ENCODE results near the gene CHD9.

The CHD9 gene

DNA sequence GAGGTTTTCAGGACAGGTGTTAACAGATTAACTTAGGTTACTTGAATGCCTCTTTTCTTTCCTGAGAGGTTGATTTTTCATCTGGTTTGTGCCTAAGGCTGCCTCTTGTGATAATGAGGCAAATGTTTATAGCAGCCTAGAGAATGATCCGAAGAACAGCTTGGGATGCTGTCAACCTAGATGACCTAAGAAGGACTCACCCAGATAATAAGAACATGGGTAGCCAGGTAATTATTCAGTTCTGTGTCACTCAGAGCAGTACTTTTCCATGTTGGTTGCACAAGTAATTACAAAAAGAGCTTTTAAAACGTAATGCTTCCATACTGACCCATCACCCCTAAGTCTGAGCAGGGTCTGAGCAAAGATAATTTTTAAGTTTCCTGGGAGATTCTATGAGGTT, 60.3 kb downstream of the CHD9 start:
- no peak for DNase-seq
- in situ Hi-C loops (cut with HindIII; ENCODE audit: low pct_ligation_motif_present, low pct_unique_long_range_greater_than_20kb, low sequenced_read_pairs) = no loop called here

DNA sequence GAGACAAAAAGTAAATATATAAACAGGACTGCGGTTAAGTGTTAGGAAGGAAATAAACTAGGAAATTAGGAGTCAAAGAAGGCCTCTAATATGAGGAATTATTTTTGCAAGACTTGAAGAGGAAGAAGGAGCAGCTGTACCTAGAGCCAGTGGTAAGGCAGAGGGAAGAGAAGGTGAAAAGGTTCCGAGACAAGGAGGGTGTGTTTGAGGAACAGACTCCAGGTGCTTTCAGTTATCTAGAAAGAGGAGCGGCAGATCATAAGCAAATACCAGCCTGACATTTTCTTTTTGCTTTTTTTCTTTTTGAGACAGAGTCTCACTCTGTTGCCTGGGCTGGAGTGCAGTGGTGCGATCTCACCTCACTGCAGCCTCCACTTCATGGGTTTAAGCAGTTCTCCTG, 61.0 kb downstream of the CHD9 start:
- DNase-seq = no peak
- in situ Hi-C loops (cut with HindIII; ENCODE audit: low pct_ligation_motif_present, low pct_unique_long_range_greater_than_20kb, low sequenced_read_pairs) = no loop called here

DNA sequence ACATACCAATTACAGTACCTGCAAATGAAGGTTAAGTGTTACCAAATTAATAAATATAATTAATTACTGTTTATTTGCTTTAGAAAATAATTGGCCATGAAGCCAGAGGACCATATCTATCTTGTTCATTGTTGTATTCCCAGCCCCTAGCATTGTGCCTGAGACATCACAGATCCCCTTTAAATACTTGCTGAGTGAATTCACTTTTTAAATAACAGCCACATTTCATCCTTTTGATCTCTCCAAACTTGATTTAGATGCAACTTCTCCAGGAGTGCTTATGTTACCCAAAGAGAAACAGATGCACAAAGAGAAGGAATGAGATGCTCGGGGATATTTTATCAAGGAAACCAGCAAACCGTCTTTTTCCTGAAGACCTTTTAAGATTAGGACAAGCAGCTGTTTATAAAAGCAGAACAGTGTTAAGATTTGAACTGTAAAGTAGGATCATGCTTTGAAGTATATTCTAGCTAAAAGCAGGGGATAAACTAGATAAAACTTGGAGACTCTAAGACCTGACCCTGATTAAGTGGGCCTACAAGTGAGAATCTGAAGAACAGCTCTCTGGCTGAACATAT, 66.3 kb downstream of the CHD9 start:
- no peak for DNase-seq
- in situ Hi-C loops (cut with HindIII; ENCODE audit: low pct_ligation_motif_present, low pct_unique_long_range_greater_than_20kb, low sequenced_read_pairs) = no loop called here

GRCh38 chr16:53121661-53122060, 66.9 kb downstream of the CHD9 start:
- in situ Hi-C loops (cut with HindIII; ENCODE audit: low pct_ligation_motif_present, low pct_unique_long_range_greater_than_20kb, low sequenced_read_pairs) = no loop called here
- DNase-seq = no peak

DNA sequence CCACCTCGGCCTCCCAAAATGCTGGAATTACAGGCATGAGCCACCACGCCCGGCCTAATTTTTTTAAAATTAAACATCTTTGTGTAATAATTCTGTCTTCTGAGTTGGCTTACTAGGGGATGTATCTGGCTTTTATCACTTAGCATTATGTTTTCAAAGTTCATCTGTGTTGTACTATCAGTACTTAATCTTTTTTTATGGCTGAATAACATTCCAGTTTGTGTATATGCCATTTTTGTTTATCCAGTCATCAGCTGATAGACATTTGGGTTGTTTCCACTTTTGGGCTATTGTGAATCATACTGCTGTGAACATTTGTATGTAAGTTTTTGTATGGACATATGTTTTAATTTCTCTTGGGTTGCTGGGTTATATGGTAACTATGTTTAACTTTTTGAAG, 69.0 kb downstream of the CHD9 start:
- in situ Hi-C loops (cut with HindIII; ENCODE audit: low pct_ligation_motif_present, low pct_unique_long_range_greater_than_20kb, low sequenced_read_pairs) = no loop called here

DNA sequence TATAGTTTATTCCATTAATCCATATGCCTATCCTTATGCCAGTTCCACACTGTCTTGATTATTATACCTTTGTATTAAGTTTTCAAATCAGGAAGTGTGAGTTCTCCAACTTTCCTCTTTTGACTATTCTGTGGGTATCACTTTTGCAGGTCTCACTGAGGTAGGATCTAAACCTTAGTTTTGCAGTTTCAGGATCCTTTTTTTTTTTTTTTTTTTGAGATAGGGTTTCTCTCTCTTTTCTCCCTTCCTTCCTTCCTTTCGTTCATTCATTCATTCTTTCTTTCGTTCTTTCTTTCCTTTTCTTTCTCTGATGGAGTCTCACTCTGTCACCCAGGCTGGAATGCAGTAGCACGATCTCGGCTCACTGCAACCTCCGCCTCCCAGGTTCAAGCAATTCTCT, 71.6 kb downstream of the CHD9 start:
- DNase-seq = no peak
- in situ Hi-C loops (cut with HindIII; ENCODE audit: low pct_ligation_motif_present, low pct_unique_long_range_greater_than_20kb, low sequenced_read_pairs) = no loop called here

More for the DNA sequence above, 69.0 kb downstream of the CHD9 start:
- no peak for DNase-seq

DNA sequence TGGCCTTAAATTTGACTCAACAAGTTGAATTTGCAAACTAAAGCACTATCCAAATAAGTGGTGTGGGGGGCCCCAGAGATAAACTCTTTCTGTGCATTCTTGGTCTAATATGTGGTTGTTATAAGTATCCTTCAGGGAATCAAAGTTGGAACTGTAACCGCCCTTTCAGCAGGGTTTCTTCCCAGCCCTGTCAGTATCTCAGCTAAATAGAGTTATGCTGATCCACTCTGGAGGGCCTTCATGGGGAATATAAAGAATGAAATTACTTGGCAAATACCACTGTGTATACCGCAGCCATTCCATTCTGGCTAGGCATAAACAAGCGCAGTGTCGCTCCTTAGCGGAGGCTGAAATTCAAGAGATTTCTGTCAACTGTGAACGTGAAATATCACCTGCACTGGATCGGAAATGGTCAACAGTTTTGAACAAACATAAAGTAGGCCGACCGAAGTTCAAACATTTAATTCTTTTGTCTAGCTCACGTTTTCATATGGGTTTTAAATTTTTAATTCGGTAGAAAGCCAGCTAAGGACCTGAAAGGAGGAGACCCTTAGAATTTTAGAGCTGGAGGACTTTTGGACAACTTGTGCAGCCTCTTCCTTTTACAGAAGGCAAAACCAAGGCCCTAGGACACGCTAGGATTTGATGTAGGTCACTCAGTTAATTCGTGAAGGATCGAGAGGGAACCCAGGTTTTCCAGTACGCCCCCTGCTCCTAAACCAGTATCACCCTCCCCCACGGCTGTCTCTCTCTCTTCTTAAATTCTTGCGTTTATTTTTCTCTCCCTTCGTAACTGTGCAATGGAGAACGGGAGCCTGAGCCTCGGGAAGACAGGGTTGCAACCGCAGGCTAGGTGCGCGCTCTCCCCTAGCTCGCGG, 74.7 kb downstream of the CHD9 start:
- DNase-seq = peak; percentile 33
- in situ Hi-C loops (cut with HindIII; ENCODE audit: low pct_ligation_motif_present, low pct_unique_long_range_greater_than_20kb, low sequenced_read_pairs) = no loop called here

DNA sequence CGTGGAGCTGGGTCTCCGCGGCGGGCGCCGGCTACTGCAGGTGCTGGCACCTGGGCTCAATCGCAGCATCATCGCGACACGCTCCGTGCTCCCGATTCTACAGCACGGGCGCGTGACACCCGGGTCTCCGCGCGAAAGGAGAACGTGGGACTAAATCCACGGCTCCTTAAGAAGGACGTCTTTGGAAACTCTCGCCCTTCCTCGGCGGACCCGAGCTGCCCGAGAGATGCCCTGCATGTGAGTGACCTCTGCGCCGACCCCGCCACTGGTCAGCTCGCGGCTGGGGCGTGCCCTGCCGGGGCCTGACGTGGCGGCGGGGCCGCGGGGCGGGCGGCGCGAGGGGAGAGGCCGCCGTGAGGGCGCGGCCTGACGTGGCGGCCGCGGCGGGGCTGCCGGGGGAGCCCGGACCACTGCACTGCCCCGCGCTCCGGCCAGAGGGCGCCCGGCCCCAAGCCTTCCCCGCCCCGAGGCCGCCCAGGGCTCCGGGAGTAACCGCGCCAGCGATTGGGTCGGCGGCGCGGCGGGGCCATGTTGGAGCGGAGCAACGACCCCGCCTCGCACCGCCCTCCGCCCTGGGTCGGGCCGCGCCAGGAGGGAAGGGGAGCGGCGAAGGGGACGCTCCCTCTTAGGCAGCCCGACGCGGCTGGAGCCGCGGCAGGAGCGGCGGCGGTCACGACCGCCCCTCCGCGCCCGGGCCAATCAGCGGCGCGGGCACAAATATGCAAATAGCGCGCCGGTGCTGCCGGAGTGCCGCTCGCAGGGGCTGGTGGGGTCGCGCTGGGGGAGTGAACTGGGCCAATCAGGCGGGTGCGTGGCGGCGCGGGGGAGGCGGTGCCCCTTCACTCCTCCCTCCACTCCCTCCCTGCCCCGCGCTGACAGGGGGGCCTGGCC, 75.6 kb downstream of the CHD9 start:
- in situ Hi-C loops (cut with HindIII; ENCODE audit: low pct_ligation_motif_present, low pct_unique_long_range_greater_than_20kb, low sequenced_read_pairs) = no loop called here
- DNase-seq = peak; percentile 96

DNA sequence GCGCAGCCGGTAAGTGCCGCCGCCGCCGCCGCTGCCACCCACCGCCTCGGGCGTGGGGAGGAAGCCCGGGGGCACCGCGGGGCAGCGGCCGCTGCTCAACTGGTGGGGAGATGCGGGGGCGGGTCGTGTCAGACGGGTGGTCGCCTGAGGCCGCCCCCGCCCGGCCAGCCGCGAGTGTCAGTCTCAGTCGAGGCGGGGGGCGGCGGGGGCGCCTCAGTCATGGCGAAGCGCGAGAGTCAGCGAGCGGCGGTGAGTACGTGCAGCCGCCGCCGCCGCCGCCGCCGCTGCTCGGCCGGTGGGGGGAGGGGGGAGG, 76.2 kb downstream of the CHD9 start:
- in situ Hi-C loops (cut with HindIII; ENCODE audit: low pct_ligation_motif_present, low pct_unique_long_range_greater_than_20kb, low sequenced_read_pairs) = no loop called here
- no peak for DNase-seq

DNA sequence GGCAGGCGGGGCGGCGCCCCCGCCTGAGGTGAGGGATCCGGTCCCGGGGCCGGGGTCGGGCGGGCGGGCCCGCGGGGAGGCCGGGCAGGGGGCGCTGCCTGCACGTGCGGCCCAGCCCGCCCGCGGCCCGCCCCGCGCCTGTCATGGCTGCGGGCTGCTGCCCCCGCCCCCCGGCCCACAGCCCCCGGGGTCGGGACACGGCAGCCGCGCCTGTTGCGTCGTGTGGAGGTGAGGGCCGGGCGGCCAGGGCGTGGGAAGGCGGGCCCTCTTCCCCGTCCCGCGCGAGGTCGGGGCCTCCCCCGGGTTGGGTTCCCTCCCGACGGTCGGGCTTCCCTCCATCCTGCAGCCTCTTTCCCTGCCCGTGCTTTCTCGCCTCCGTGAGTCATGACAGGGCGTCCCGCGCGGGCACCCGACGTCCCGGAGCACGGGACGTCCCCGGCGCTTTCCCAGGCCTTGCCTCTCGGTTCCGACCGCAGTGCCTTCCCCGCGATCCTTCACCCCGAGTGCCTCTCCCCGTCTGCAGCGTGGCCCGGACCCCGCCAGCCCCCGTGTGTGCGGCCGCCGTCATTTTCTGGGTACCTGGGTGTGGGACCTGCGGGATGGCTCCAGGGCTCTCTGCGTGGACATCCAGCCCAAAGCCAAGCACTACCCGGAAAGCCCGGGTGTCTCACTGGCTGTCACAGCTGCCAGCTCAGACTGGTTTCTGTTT, 76.7 kb downstream of the CHD9 start:
- DNase-seq = peak; percentile 71
- in situ Hi-C loops (cut with HindIII; ENCODE audit: low pct_ligation_motif_present, low pct_unique_long_range_greater_than_20kb, low sequenced_read_pairs) = no loop called here

- no peak for DNase-seq
- in situ Hi-C loops (cut with HindIII; ENCODE audit: low pct_ligation_motif_present, low pct_unique_long_range_greater_than_20kb, low sequenced_read_pairs) = no loop called here
These were observed 77.6 kb downstream of the CHD9 start for GRCh38 chr16:53132406-53132805.

- DNase-seq = no peak
These were observed 80.5 kb downstream of the CHD9 start for GRCh38 chr16:53135329-53135728.

DNA sequence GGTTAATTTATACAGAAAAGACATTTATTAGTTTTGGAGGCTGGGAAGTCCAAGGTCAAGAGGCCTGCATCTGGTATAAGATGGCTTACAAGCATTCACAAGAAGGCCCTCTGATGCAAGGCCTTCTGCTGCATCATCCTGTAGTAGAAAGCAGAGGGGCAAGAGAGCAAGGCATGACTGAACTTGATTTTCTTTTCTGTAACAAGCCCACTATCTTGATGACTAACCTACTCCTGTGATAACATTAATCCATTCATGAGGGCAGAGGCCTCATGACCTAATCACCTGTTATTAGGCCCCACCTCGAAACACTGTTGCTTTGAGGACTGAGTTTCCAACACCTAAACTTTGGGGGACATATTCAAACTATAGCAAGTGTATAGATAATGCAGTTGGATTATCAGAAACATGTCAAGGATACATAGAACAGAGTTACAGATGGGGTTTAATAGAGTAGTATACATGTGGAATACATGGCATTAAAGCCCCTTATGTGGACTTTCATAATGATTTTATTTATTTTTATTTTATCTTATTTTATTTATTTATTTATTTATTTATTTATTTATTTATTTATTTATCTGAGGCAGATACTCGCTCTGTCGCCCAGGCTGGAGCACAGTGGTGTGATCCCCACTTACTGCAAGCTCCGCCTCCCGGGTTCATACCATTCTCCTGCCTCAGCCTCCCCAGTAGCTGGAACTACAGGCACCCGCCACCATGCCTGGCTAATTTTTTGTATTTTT, 88.2 kb downstream of the CHD9 start:
- in situ Hi-C loops (cut with HindIII; ENCODE audit: low pct_ligation_motif_present, low pct_unique_long_range_greater_than_20kb, low sequenced_read_pairs) = no loop called here
- no peak for DNase-seq

More at GRCh38 chr16:53135329-53135728, 80.5 kb downstream of the CHD9 start:
- in situ Hi-C loops (cut with HindIII; ENCODE audit: low pct_ligation_motif_present, low pct_unique_long_range_greater_than_20kb, low sequenced_read_pairs) = no loop called here

- in situ Hi-C loops (cut with HindIII; ENCODE audit: low pct_ligation_motif_present, low pct_unique_long_range_greater_than_20kb, low sequenced_read_pairs) = no loop called here
These were observed 92.8 kb downstream of the CHD9 start for GRCh38 chr16:53147500-53148065.

DNA sequence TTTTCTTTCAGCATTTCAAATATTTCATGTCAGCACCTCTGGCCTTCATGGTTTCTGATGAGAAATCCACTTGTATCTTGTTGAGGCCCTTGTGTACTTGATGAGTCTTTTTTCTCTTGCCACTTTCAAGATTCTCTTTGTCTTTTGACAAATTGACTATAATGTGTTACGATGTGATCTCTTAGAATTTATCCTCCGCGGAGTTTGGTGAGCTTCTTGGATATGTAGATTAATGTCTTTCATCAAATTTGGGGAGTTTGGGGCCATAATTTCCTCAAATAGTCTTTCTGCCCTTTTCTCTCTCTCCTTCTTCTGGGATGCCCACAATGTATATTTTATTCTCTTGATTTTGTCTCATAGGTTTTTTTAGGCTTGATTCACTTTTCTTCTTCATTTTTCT, 96.0 kb downstream of the CHD9 start:
- in situ Hi-C loops (cut with HindIII; ENCODE audit: low pct_ligation_motif_present, low pct_unique_long_range_greater_than_20kb, low sequenced_read_pairs) = no loop called here
- no peak for DNase-seq

More at GRCh38 chr16:53147500-53148065, 92.8 kb downstream of the CHD9 start:
- no peak for DNase-seq

- in situ Hi-C loops (cut with HindIII; ENCODE audit: low pct_ligation_motif_present, low pct_unique_long_range_greater_than_20kb, low sequenced_read_pairs) = no loop called here
- no peak for DNase-seq
These were observed 97.5 kb downstream of the CHD9 start for GRCh38 chr16:53152329-53152728.

GRCh38 chr16:53153130-53153529, 98.3 kb downstream of the CHD9 start:
- in situ Hi-C loops (cut with HindIII; ENCODE audit: low pct_ligation_motif_present, low pct_unique_long_range_greater_than_20kb, low sequenced_read_pairs) = no loop called here
- DNase-seq = no peak

DNA sequence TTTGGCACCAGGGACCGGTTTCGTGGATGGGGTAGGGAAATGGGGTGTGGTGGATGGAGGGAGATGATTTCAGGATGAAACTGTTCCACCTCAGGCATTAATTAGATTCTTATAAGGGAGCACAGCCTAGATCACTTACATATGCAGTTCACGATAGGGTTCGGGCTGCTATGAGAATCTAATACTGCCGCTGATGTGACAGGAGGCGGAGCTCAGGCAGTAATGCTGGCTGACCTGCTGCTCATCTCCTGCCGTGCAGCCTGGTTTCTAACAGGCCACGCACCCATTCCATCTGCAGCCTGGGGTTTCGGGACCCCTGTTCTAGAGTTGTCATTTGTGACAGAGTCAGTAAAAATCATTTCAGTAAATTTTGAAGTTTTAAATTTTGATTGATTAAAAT, 99.7 kb downstream of the CHD9 start:
- in situ Hi-C loops (cut with HindIII; ENCODE audit: low pct_ligation_motif_present, low pct_unique_long_range_greater_than_20kb, low sequenced_read_pairs) = no loop called here
- DNase-seq = no peak

Measured in ACHN (cell line).